Hematopoietic multipotent progenitor cell treated with erythropoietin and hydrocortisone succinate and interleukin-3 and kit ligand, for 17 days (in vitro differentiated cells): Measurements from ENCODE around the gene CRCP.
"Not testable (repeated sequence)": the region's sequence is repeated elsewhere in the genome, so short reads cannot be mapped to it uniquely, and the experiment has no call there.

Experiments
- DNase-seq: peaks from one replicate; pipeline ENCODE4 v3.0.0-alpha.2; 2015; ENCODE audit warnings: low spot score

The CRCP gene

GRCh38 chr7:66156035-66156434 is 41.4 kb downstream of the CRCP start:
- DNase-seq, result not testable (repeated sequence)

GRCh38 chr7:66157060-66157459 is 42.4 kb downstream of the CRCP start:
- DNase-seq, result no peak

- DNase-seq, result no peak
Observed at GRCh38 chr7:66162622-66163021, 48.0 kb downstream of the CRCP start.

- no peak for DNase-seq
Observed at GRCh38 chr7:66163186-66163610, 48.6 kb downstream of the CRCP start.

GRCh38 chr7:66164356-66164755 is 49.7 kb downstream of the CRCP start:
- no peak for DNase-seq

- no peak for DNase-seq
Observed at GRCh38 chr7:66167773-66168387, 53.2 kb downstream of the CRCP start.

GRCh38 chr7:66169616-66170015 is 55.0 kb downstream of the CRCP start:
- DNase-seq, result no peak

GRCh38 chr7:66170309-66171231 is 55.9 kb downstream of the CRCP start:
- no peak for DNase-seq

- DNase-seq, result not testable (repeated sequence)
Observed at GRCh38 chr7:66172536-66173401, 58.1 kb downstream of the CRCP start.

- DNase-seq, result no peak
Observed at GRCh38 chr7:66173856-66174255, 59.2 kb downstream of the CRCP start.

- DNase-seq, result not testable (repeated sequence)
Observed at GRCh38 chr7:66175006-66175405, 60.4 kb downstream of the CRCP start.

- no peak for DNase-seq
Observed at GRCh38 chr7:66176914-66177313, 62.3 kb downstream of the CRCP start.

GRCh38 chr7:66178258-66178657 is 63.6 kb downstream of the CRCP start:
- DNase-seq, result no peak

GRCh38 chr7:66181329-66181728 is 66.7 kb downstream of the CRCP start:
- DNase-seq, result no peak

- no peak for DNase-seq
Observed at GRCh38 chr7:66181845-66182244, 67.2 kb downstream of the CRCP start.

- DNase-seq, result no peak
Observed at GRCh38 chr7:66182920-66183319, 68.3 kb downstream of the CRCP start.

- no peak for DNase-seq
Observed at GRCh38 chr7:66183700-66184099, 69.1 kb downstream of the CRCP start.

GRCh38 chr7:66185680-66186187 is 71.1 kb downstream of the CRCP start:
- no peak for DNase-seq

GRCh38 chr7:66186991-66187390 is 72.3 kb downstream of the CRCP start:
- no peak for DNase-seq

- no peak for DNase-seq
Observed at GRCh38 chr7:66187905-66188304, 73.3 kb downstream of the CRCP start.

GRCh38 chr7:66188645-66189044 is 74.0 kb downstream of the CRCP start:
- DNase-seq, result no peak
